ENCODE results near the gene TMIGD2.

TMIGD2 gene

DNA sequence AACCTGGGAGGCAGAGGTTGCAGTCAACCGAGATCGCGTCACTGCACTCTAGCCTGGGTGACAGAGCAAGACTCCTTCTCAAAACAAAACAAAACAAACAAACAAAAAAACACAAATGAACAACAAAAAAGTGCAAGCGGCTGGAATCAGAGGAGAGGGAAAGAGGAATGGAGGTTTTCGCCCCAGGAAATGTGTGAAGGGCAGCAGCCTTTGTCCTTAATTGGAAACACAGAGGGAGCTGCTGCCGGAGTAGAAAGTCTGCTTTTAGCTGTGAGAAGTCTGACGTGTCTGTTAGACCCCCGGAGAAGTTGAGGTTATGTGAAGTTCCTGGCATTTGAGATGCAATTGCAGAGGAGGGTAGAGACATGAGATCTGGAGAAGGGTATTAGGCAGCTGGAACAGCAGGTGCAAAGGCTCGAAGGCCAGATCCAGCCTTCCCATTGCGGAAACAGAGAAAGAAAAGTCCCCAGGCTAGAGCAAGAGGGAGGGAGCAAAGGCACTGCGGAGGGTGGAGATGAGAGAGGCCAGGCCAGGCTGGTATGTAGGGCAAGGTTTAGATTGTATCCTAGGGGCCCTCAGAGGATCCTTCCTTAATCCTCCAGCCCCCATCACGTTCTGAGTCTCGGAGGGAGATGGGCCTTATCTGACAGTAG lies 473 bp downstream of the TMIGD2 start:
- Histone ChIP-seq H3K9me2 (ENCODE audit: low read depth, low read length) (no peaks in the 10 kb centered on the region), H3K36me3 (ENCODE audit: insufficient read depth, low read length) (no peaks in the 10 kb centered on the region), H3F3A (ENCODE audit: insufficient read depth, low read length) (no peaks in the 10 kb centered on the region), H3K9me3 (ENCODE audit: low read length) (no peaks in the 10 kb centered on the region), H3K9ac (ENCODE audit: low read length) (no peak overlapping the region), H3K79me2 (ENCODE audit: insufficient read depth, low read length) (no peaks in the 10 kb centered on the region), H3K27ac (ENCODE audit: low read depth, low read length, poor library complexity, severe bottlenecking) (no peak overlapping the region), H3K4me3 (ENCODE audit: low read depth, low read length, poor library complexity, severe bottlenecking) (no peak overlapping the region), H2AFZ (ENCODE audit: low read length) (no peak overlapping the region), H3K4me2 (ENCODE audit: low read length) (no peak overlapping the region), H3K27me3 (ENCODE audit: insufficient read depth, low read length) (no peaks in the 10 kb centered on the region), H3K4me1 (ENCODE audit: insufficient read depth, low read length, severe bottlenecking) (peaks cover 18% of the 10 kb centered on the region), H4K20me1 (ENCODE audit: insufficient read depth, low read length) (no peaks in the 10 kb centered on the region)
- TF ChIP-seq EZH2 (IDR thresholded peaks at IDR 0.05; ENCODE audit: borderline replicate concordance, low read length) (no peak), CTCF (IDR thresholded peaks at IDR 0.05; ENCODE audit: low read length) (no peak)

DNA sequence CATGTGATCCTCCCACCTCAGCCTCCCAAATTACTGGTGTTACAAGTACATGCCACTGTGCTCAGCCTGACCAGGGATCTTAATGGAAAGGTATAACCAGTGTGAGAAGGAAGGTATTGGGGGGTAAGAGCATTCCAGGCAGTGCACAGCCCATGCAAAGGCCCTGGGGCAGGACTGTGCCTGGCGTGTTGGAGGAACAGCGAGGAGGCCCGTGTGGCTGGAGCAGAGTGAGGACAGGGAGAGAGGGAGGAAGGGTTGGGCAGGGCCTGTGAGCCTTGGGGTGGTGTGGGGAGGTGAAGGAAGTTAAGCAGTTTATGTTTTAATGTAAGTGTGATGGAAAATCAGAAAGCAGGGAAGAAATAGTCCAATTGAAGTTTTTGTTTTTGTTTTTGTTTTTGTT lies 1.6 kb downstream of the TMIGD2 start:
- Histone ChIP-seq H3F3A (ENCODE audit: insufficient read depth, low read length) (no peaks in the 10 kb centered on the region), H3K4me1 (ENCODE audit: insufficient read depth, low read length, severe bottlenecking) (peaks cover 24% of the 10 kb centered on the region), H3K36me3 (ENCODE audit: insufficient read depth, low read length) (no peaks in the 10 kb centered on the region), H4K20me1 (ENCODE audit: insufficient read depth, low read length) (no peaks in the 10 kb centered on the region), H3K9ac (ENCODE audit: low read length) (no peak overlapping the region), H3K9me3 (ENCODE audit: low read length) (no peaks in the 10 kb centered on the region), H3K27me3 (ENCODE audit: insufficient read depth, low read length) (peaks cover 4% of the 10 kb centered on the region; the same call in 1 of the 2 replicates), H3K4me2 (ENCODE audit: low read length) (no peak overlapping the region), H3K27ac (ENCODE audit: low read depth, low read length, poor library complexity, severe bottlenecking) (no peak overlapping the region), H3K9me2 (ENCODE audit: low read depth, low read length) (no peaks in the 10 kb centered on the region), H2AFZ (ENCODE audit: low read length) (no peak overlapping the region), H3K4me3 (ENCODE audit: low read depth, low read length, poor library complexity, severe bottlenecking) (no peak overlapping the region), H3K79me2 (ENCODE audit: insufficient read depth, low read length) (no peaks in the 10 kb centered on the region)
- TF ChIP-seq CTCF (IDR thresholded peaks at IDR 0.05; ENCODE audit: low read length), result no peak
- no peak for TF ChIP-seq EZH2 (IDR thresholded peaks at IDR 0.05; ENCODE audit: borderline replicate concordance, low read length)

GRCh38 chr19:4298810-4299550 lies 3.2 kb downstream of the TMIGD2 start:
- Histone ChIP-seq H3K4me1 (ENCODE audit: insufficient read depth, low read length, severe bottlenecking) (peaks cover 21% of the 10 kb centered on the region), H3K27ac (ENCODE audit: low read depth, low read length, poor library complexity, severe bottlenecking) (no peak overlapping the region), H3K9me3 (ENCODE audit: low read length) (no peaks in the 10 kb centered on the region), H3F3A (ENCODE audit: insufficient read depth, low read length) (no peaks in the 10 kb centered on the region), H3K4me3 (ENCODE audit: low read depth, low read length, poor library complexity, severe bottlenecking) (no peak overlapping the region), H2AFZ (ENCODE audit: low read length) (no peak overlapping the region), H3K4me2 (ENCODE audit: low read length) (no peak overlapping the region), H4K20me1 (ENCODE audit: insufficient read depth, low read length) (no peaks in the 10 kb centered on the region), H3K9me2 (ENCODE audit: low read depth, low read length) (no peaks in the 10 kb centered on the region), H3K79me2 (ENCODE audit: insufficient read depth, low read length) (no peaks in the 10 kb centered on the region), H3K27me3 (ENCODE audit: insufficient read depth, low read length) (peaks cover 4% of the 10 kb centered on the region; the same call in 1 of the 2 replicates), H3K9ac (ENCODE audit: low read length) (no peak overlapping the region), H3K36me3 (ENCODE audit: insufficient read depth, low read length) (no peaks in the 10 kb centered on the region)
- TF ChIP-seq CTCF (IDR thresholded peaks at IDR 0.05; ENCODE audit: low read length) (no peak), EZH2 (IDR thresholded peaks at IDR 0.05; ENCODE audit: borderline replicate concordance, low read length) (no peak)

Measured in OCI-LY1 (cell line).